GM12874 (cell line): Measurements from ENCODE around the gene DEFB125.

Experiments used
- TF ChIP-seq, protein P1 (sequence below): IDR thresholded peaks from 2 replicates; pipeline ENCODE4 v1.5.1; 2011; ENCODE audit warnings: low read depth, mild to moderate bottlenecking, control low read depth, low read length, moderate library complexity; ENCODE audit not compliant: insufficient read depth

Gene DEFB125

DNA sequence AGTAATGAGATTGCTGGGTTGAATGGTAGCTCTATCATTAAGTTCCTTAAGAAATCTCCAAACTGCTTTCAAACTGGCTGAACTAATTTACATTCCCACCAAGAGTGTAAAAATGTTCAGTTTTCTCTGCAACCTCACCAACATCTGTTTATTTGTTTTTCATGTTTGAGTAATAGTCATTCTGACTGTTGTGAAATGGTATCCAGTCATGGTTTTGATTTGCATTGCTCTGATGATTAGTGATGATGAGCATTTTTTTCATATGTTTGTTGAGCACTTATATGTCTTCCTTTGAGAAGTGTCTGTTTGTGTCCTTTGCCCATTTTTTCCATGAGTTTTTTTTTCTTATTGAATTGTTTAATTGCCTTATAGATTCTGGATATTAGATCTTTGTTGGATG is 24.9 kb downstream of the DEFB125 start:
- TF ChIP-seq, protein P1, sequence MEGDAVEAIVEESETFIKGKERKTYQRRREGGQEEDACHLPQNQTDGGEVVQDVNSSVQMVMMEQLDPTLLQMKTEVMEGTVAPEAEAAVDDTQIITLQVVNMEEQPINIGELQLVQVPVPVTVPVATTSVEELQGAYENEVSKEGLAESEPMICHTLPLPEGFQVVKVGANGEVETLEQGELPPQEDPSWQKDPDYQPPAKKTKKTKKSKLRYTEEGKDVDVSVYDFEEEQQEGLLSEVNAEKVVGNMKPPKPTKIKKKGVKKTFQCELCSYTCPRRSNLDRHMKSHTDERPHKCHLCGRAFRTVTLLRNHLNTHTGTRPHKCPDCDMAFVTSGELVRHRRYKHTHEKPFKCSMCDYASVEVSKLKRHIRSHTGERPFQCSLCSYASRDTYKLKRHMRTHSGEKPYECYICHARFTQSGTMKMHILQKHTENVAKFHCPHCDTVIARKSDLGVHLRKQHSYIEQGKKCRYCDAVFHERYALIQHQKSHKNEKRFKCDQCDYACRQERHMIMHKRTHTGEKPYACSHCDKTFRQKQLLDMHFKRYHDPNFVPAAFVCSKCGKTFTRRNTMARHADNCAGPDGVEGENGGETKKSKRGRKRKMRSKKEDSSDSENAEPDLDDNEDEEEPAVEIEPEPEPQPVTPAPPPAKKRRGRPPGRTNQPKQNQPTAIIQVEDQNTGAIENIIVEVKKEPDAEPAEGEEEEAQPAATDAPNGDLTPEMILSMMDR = no peak

DNA sequence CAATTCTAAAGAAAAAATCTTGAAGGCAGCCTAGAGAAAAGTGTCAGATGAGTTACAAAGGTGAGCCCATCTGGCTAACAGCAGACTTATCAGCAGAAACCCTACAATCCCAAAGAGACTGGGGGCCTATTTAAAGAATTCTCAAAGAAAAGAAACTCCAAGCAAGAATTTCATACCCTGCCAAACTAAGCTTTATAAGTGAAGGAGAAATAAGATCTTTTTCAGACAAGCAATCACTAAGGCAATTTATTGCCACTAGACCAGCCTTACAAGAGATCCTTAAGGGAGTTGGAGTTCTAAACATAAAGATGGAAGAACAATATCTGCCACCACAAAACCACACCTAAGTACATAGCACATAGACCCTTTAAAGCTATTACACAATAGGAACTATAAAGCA is 30.0 kb downstream of the DEFB125 start:
- TF ChIP-seq, protein P1 = no peak

DNA sequence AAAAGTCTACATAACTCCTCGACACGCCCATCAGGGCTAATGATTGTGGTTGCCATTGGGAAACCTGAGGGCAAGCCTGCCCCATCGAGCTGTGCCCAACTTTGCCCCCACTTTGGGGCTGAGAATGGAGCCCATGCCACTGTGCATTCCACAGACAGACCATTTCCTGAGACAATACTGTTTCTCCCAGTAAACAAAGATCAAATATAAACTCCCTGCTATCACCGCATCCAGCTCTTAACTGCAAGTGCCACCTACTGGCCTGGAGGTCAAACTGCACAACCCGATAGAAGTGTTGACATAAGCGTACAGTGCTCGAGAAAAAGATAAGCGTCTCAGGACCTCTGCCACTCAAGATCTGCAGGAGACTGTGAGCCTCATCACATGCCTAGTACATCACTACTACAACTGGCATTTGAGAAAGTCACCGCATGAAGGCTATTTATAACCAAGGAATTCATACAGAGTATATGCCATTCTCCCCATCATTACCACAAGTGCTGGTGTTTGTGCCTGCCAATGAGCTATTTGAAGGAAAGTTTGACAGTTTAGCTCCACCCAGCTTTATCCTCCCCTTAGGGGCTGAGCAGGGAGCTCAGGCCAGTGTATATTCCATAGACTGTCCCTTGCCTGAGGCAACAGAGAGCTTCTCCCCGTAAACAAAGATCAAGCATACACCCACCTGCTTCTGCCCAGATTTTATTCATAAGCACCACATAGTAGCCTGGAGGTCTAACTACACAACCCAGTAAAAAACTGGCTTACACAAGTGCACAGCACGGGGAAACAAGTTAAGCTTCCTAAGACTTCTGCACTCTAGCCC is 50.4 kb downstream of the DEFB125 start:
- TF ChIP-seq, protein P1 = peak; percentile 58

DNA sequence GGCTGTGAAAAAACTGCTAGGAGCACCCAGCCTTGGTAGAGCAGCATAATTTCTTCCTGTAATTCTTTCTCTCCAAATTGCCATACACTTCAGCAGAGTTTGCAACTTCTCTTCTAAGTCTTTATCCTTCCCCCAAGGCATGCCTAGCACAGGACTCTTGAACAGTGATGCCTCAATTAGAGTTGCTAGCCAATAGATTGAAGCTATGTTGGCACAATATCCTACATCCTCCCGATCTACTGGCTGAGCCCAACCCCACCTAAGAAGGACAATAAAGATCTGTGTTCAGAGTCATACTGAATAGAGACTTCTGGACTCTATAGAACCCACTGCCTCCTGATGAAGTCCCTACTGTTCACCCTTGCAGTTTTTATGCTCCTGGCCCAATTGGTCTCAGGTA is 54.8 kb downstream of the DEFB125 start, which contains the start of gene DEFB126:
TSS of gene DEFB126 (plus strand) at position 301 of the 400 bp plus-strand sequence. CDS start at position 340, 39 bp downstream.
- TF ChIP-seq, protein P1 = no peak

DNA sequence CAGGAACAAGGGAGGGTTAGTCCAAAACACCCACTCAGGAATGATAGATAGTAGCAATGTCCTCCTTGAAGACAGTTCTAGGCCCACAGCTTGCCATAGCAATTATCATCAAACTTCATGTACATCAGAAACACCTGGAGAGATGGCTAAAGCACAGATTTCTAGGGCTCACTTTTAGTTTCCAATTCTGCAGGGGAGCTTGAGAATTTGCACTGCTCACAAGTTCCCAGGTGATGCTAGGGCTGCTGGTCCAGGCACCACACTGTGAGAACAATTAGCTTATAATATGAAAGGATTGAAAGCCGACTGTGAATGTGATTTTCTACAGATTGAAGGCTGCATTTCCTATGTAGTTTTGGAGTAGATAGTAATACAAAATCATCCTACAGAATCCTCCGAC is 58.4 kb downstream of the DEFB125 start:
- TF ChIP-seq, protein P1 = no peak
